ENCODE data around the gene GLCE.

The GLCE gene

GRCh38 chr15:69154078-69154477 is 6.4 kb upstream of the GLCE start:
- H3K27me3 ChIP-seq (ENCODE audit: control insufficient read depth, insufficient read depth, low read length): no peaks in the 10 kb centered on the region
- H3K36me3 ChIP-seq (ENCODE audit: control insufficient read depth, insufficient read depth, low read length): no peaks in the 10 kb centered on the region
- H3K4me1 ChIP-seq (ENCODE audit: control insufficient read depth, insufficient read depth, low read length): no peaks in the 10 kb centered on the region
- no peak overlapping the region for H3K9ac ChIP-seq (ENCODE audit: low read length)
- no peak overlapping the region for H3K4me3 ChIP-seq (ENCODE audit: low read length)
- H3K27ac ChIP-seq (ENCODE audit: low read depth, low read length): no peak overlapping the region

- H3K9ac ChIP-seq (ENCODE audit: low read length): no peak overlapping the region
- no peak overlapping the region for H3K4me3 ChIP-seq (ENCODE audit: low read length)
- no peaks in the 10 kb centered on the region for H3K27me3 ChIP-seq (ENCODE audit: control insufficient read depth, insufficient read depth, low read length)
- H3K27ac ChIP-seq (ENCODE audit: low read depth, low read length): no peak overlapping the region
- no peaks in the 10 kb centered on the region for H3K4me1 ChIP-seq (ENCODE audit: control insufficient read depth, insufficient read depth, low read length)
- H3K36me3 ChIP-seq (ENCODE audit: control insufficient read depth, insufficient read depth, low read length): no peaks in the 10 kb centered on the region
These were observed 5.8 kb upstream of the GLCE start for GRCh38 chr15:69154684-69155083.

- Histone ChIP-seq H3K4me1 (ENCODE audit: control insufficient read depth, insufficient read depth, low read length) (no peaks in the 10 kb centered on the region), H3K27me3 (ENCODE audit: control insufficient read depth, insufficient read depth, low read length) (no peaks in the 10 kb centered on the region), H3K36me3 (ENCODE audit: control insufficient read depth, insufficient read depth, low read length) (no peaks in the 10 kb centered on the region), H3K4me3 (ENCODE audit: low read length) (no peak overlapping the region), H3K27ac (ENCODE audit: low read depth, low read length) (no peak overlapping the region), H3K9ac (ENCODE audit: low read length) (no peak overlapping the region)
These were observed 3.6 kb upstream of the GLCE start for GRCh38 chr15:69156736-69157381.

GRCh38 chr15:69158201-69158842 is 2.1 kb upstream of the GLCE start:
- Histone ChIP-seq H3K27ac (ENCODE audit: low read depth, low read length) (no peak overlapping the region), H3K4me1 (ENCODE audit: control insufficient read depth, insufficient read depth, low read length) (no peaks in the 10 kb centered on the region), H3K27me3 (ENCODE audit: control insufficient read depth, insufficient read depth, low read length) (no peaks in the 10 kb centered on the region), H3K36me3 (ENCODE audit: control insufficient read depth, insufficient read depth, low read length) (no peaks in the 10 kb centered on the region), H3K9ac (ENCODE audit: low read length) (no peak overlapping the region), H3K4me3 (ENCODE audit: low read length) (no peak overlapping the region)

GRCh38 chr15:69158843-69159240 is 1.6 kb upstream of the GLCE start:
- Histone ChIP-seq H3K27ac (ENCODE audit: low read depth, low read length) (no peak overlapping the region), H3K4me3 (ENCODE audit: low read length) (no peak overlapping the region)

GRCh38 chr15:69159805-69160140 is 662 bp upstream of the GLCE start:
- H3K4me3 ChIP-seq (ENCODE audit: low read length): peak overlapping the region; percentile 80
- H3K27ac ChIP-seq (ENCODE audit: low read depth, low read length): no peak overlapping the region
- H3K27me3 ChIP-seq (ENCODE audit: control insufficient read depth, insufficient read depth, low read length): no peaks in the 10 kb centered on the region
- H3K4me1 ChIP-seq (ENCODE audit: control insufficient read depth, insufficient read depth, low read length): no peaks in the 10 kb centered on the region
- no peaks in the 10 kb centered on the region for H3K36me3 ChIP-seq (ENCODE audit: control insufficient read depth, insufficient read depth, low read length)
- peak overlapping the region; percentile 46 for H3K9ac ChIP-seq (ENCODE audit: low read length)

More at GRCh38 chr15:69158843-69159240, 1.6 kb upstream of the GLCE start:
- Histone ChIP-seq H3K9ac (ENCODE audit: low read length) (no peak overlapping the region), H3K4me1 (ENCODE audit: control insufficient read depth, insufficient read depth, low read length) (no peaks in the 10 kb centered on the region), H3K36me3 (ENCODE audit: control insufficient read depth, insufficient read depth, low read length) (no peaks in the 10 kb centered on the region), H3K27me3 (ENCODE audit: control insufficient read depth, insufficient read depth, low read length) (no peaks in the 10 kb centered on the region)

GRCh38 chr15:69161079-69161877 is 843 bp downstream of the GLCE start:
- H3K27me3 ChIP-seq (ENCODE audit: control insufficient read depth, insufficient read depth, low read length): no peaks in the 10 kb centered on the region
- H3K27ac ChIP-seq (ENCODE audit: low read depth, low read length): no peak overlapping the region
- H3K9ac ChIP-seq (ENCODE audit: low read length): peak overlapping the region; percentile 69
- H3K4me3 ChIP-seq (ENCODE audit: low read length): peak overlapping the region; percentile 80
- no peaks in the 10 kb centered on the region for H3K4me1 ChIP-seq (ENCODE audit: control insufficient read depth, insufficient read depth, low read length)
- H3K36me3 ChIP-seq (ENCODE audit: control insufficient read depth, insufficient read depth, low read length): no peaks in the 10 kb centered on the region

GRCh38 chr15:69161878-69162213 is 1.4 kb downstream of the GLCE start:
- Histone ChIP-seq H3K4me3 (ENCODE audit: low read length) (peak overlapping the region; percentile 80), H3K4me1 (ENCODE audit: control insufficient read depth, insufficient read depth, low read length) (no peaks in the 10 kb centered on the region), H3K27ac (ENCODE audit: low read depth, low read length) (no peak overlapping the region), H3K36me3 (ENCODE audit: control insufficient read depth, insufficient read depth, low read length) (no peaks in the 10 kb centered on the region), H3K27me3 (ENCODE audit: control insufficient read depth, insufficient read depth, low read length) (no peaks in the 10 kb centered on the region), H3K9ac (ENCODE audit: low read length) (no peak overlapping the region)

GRCh38 chr15:69163141-69163669 is 2.8 kb downstream of the GLCE start:
- H3K4me1 ChIP-seq (ENCODE audit: control insufficient read depth, insufficient read depth, low read length): no peaks in the 10 kb centered on the region
- no peaks in the 10 kb centered on the region for H3K27me3 ChIP-seq (ENCODE audit: control insufficient read depth, insufficient read depth, low read length)
- H3K27ac ChIP-seq (ENCODE audit: low read depth, low read length): no peak overlapping the region
- H3K9ac ChIP-seq (ENCODE audit: low read length): no peak overlapping the region
- no peaks in the 10 kb centered on the region for H3K36me3 ChIP-seq (ENCODE audit: control insufficient read depth, insufficient read depth, low read length)
- H3K4me3 ChIP-seq (ENCODE audit: low read length): no peak overlapping the region

- no peak overlapping the region for H3K4me3 ChIP-seq (ENCODE audit: low read length)
These were observed 4.6 kb downstream of the GLCE start for GRCh38 chr15:69164807-69165636.

GRCh38 chr15:69165637-69166025 is 5.2 kb downstream of the GLCE start:
- H3K27ac ChIP-seq (ENCODE audit: low read depth, low read length): no peak overlapping the region
- H3K36me3 ChIP-seq (ENCODE audit: control insufficient read depth, insufficient read depth, low read length): no peaks in the 10 kb centered on the region
- H3K4me3 ChIP-seq (ENCODE audit: low read length): no peak overlapping the region
- H3K27me3 ChIP-seq (ENCODE audit: control insufficient read depth, insufficient read depth, low read length): no peaks in the 10 kb centered on the region
- no peaks in the 10 kb centered on the region for H3K4me1 ChIP-seq (ENCODE audit: control insufficient read depth, insufficient read depth, low read length)
- H3K9ac ChIP-seq (ENCODE audit: low read length): no peak overlapping the region

More at GRCh38 chr15:69164807-69165636, 4.6 kb downstream of the GLCE start:
- Histone ChIP-seq H3K36me3 (ENCODE audit: control insufficient read depth, insufficient read depth, low read length) (no peaks in the 10 kb centered on the region), H3K9ac (ENCODE audit: low read length) (no peak overlapping the region), H3K27me3 (ENCODE audit: control insufficient read depth, insufficient read depth, low read length) (no peaks in the 10 kb centered on the region), H3K27ac (ENCODE audit: low read depth, low read length) (no peak overlapping the region), H3K4me1 (ENCODE audit: control insufficient read depth, insufficient read depth, low read length) (no peaks in the 10 kb centered on the region)
